Suprapubic skin (tissue), 4 donors: ENCODE data around the gene RGS6. TPM values are rescaled to one million over a fixed set of nuclear protein-coding genes. Genes with fewer than 3 reads are reported as not detected.

ENCODE experiments used
- DNase-seq, 2 donors: peaks; one replicate each; pipeline ENCODE4 v3.0.0-alpha.2; 2019; ENCODE audit warnings: low spot score in 2 of 2
- H3K27ac ChIP-seq: fragments of 200-600 bp; sonication (generic); one replicate; pipeline ENCODE4 v1.5.1; 2019
- H3K27me3 ChIP-seq: fragments of 200-600 bp; sonication (generic); one replicate; pipeline ENCODE4 v1.5.1; 2019
- H3K36me3 ChIP-seq: fragments of 200-600 bp; sonication (generic); one replicate; pipeline ENCODE4 v1.5.1; 2019
- H3K4me1 ChIP-seq: fragments of 200-600 bp; sonication (generic); one replicate; pipeline ENCODE4 v1.5.1; 2019
- H3K4me3 ChIP-seq: fragments of 200-600 bp; sonication (generic); one replicate; pipeline ENCODE4 v1.5.1; 2019; ENCODE audit warnings: mild to moderate bottlenecking
- H3K9me3 ChIP-seq: fragments of 200-600 bp; sonication (generic); one replicate; pipeline ENCODE4 v1.5.1; 2019
- EP300 ChIP-seq: sonication (generic); formaldehyde crosslinking; IDR thresholded peaks from one replicate; pipeline ENCODE4 v1.6.1; 2017; ENCODE audit warnings: antibody characterized with exemption
- POLR2A ChIP-seq, 2 donors: fragments of 450-650 bp; IDR thresholded peaks; one replicate each; pipeline ENCODE4 v1.6.1; 2017; ENCODE audit warnings: antibody characterized with exemption in 2 of 2, mild to moderate bottlenecking in 2 of 2, moderate library complexity in 2 of 2
- POLR2AphosphoS5 ChIP-seq, 3 donors: sonication (generic); formaldehyde crosslinking; IDR thresholded peaks; one replicate each; pipeline ENCODE4 v1.6.1; 2017; ENCODE audit warnings: antibody characterized with exemption in 3 of 3
- WGBS: methylation state at CpG from one replicate; pipeline ENCODE4 v1.1.5; 2018; 5-methylcytosine and 5-hydroxymethylcytosine counted together
- total RNA-seq, 4 donors: library from RNA; depleted of rRNA; stranded (reverse); fragments of >200 nt; gene quantifications; one replicate each; pipeline ENCODE4 v1.1.0, GENCODE V29; 2016
- TF ChIP-seq, protein P1 (sequence below), 2 donors: fragments of 200-600 bp in 1 of 2; fragments of 450-650 bp in 1 of 2; sonication (generic) in 1 of 2; IDR thresholded peaks; one replicate each; pipeline ENCODE4 v1.5.1; 2016 to 2019; ENCODE audit warnings: antibody characterized with exemption in 2 of 2, mild to moderate bottlenecking in 1 of 2, moderate library complexity in 1 of 2

The RGS6 gene
- total RNA-seq, 4 donors from 2014 or later, result 0.08 to 4.4 (median 1.0) TPM

DNA sequence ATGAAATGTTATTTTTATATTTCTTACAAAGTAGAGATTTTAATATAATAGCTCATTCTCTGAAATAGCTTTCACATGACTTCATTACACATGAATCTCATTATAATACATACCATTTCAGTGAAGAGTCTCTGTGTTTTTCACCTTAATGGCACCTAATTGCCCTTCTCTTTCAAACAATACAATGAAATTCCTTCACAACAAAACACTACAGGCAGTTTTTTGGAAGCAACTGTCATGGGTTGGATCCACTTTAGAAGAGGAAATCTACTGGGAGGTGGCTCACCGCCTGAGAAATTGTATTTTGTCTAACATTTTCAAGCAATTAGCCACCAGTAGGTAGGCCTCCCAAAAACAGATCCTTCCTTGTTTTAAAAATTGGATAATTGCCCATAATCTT lies 40.3 kb upstream of the RGS6 start:
- Histone ChIP-seq H3K36me3 (no peaks in the 10 kb centered on the region), H3K4me1 (no peaks in the 10 kb centered on the region), H3K27me3 (no peaks in the 10 kb centered on the region), H3K9me3 (peaks cover 8% of the 10 kb centered on the region), H3K4me3 (no peak overlapping the region), H3K27ac (no peak overlapping the region)
- TF ChIP-seq, protein P1, sequence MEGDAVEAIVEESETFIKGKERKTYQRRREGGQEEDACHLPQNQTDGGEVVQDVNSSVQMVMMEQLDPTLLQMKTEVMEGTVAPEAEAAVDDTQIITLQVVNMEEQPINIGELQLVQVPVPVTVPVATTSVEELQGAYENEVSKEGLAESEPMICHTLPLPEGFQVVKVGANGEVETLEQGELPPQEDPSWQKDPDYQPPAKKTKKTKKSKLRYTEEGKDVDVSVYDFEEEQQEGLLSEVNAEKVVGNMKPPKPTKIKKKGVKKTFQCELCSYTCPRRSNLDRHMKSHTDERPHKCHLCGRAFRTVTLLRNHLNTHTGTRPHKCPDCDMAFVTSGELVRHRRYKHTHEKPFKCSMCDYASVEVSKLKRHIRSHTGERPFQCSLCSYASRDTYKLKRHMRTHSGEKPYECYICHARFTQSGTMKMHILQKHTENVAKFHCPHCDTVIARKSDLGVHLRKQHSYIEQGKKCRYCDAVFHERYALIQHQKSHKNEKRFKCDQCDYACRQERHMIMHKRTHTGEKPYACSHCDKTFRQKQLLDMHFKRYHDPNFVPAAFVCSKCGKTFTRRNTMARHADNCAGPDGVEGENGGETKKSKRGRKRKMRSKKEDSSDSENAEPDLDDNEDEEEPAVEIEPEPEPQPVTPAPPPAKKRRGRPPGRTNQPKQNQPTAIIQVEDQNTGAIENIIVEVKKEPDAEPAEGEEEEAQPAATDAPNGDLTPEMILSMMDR (IDR thresholded peaks at IDR 0.05), result no peak
- no peak for TF ChIP-seq POLR2A (IDR thresholded peaks at IDR 0.05)
- TF ChIP-seq POLR2AphosphoS5 (IDR thresholded peaks at IDR 0.05), result no peak
- no peak for TF ChIP-seq EP300
- no peak for DNase-seq
- WGBS, result 57% methylated on average over 1 of the region's 1 CpG

DNA sequence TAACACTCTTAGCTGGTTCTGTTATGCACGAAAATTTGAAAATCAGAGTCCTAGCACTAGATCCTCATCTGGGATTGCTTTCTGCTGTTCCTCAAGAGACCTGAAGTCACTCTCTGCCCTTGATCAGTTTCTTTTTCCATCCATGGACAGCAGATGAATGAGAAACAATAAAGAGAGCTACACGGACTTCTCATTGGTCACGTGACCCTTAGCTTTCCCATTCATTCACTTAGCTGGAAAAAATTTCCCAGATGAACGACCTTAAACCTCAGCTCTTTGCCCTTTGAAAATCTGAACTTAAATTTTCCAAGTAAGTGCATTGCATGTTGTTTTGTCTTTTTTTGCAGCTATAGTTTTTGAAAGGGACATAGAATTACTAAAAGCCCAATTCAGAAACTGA lies 27.2 kb upstream of the RGS6 start:
- no peaks in the 10 kb centered on the region for H3K9me3 ChIP-seq
- DNase-seq, result no peak
- H3K27ac ChIP-seq, result no peak overlapping the region
- WGBS, result 47% methylated on average over 4 of the region's 4 CpGs
- TF ChIP-seq POLR2A (IDR thresholded peaks at IDR 0.05) (no peak), EP300 (no peak), POLR2AphosphoS5 (IDR thresholded peaks at IDR 0.05) (no peak)
- TF ChIP-seq, protein P1 (IDR thresholded peaks at IDR 0.05), result no peak
- H3K4me1 ChIP-seq, result no peaks in the 10 kb centered on the region
- no peaks in the 10 kb centered on the region for H3K36me3 ChIP-seq
- no peak overlapping the region for H3K4me3 ChIP-seq
- peaks cover 8% of the 10 kb centered on the region for H3K27me3 ChIP-seq

DNA sequence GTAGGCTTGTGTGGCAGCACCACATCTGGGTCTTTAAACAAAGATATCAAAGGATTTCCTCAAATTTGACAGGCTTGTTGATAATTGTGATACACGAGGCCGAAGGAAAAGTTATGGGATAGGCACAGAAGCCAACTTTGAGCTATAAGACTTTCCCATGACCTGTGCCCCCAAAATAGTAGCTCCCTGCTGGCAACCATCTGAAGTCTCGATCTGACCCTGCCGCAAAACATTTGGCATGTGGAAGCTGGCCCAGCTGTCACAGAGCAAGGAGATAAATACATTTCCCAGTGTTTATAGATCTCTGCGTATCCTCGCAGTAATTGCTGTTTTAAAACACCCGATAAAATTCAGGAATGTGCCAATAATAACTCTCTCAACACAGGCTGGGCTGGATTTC lies 26.4 kb upstream of the RGS6 start:
- DNase-seq, result no peak
- Histone ChIP-seq H3K4me1 (no peaks in the 10 kb centered on the region), H3K27ac (no peak overlapping the region), H3K9me3 (no peaks in the 10 kb centered on the region), H3K4me3 (no peak overlapping the region), H3K27me3 (peaks cover 8% of the 10 kb centered on the region), H3K36me3 (no peaks in the 10 kb centered on the region)
- 22% methylated on average over 6 of the region's 7 CpGs for WGBS
- TF ChIP-seq POLR2AphosphoS5 (IDR thresholded peaks at IDR 0.05) (no peak), POLR2A (IDR thresholded peaks at IDR 0.05) (no peak), EP300 (no peak)
- TF ChIP-seq, protein P1 (IDR thresholded peaks at IDR 0.05), result no peak

DNA sequence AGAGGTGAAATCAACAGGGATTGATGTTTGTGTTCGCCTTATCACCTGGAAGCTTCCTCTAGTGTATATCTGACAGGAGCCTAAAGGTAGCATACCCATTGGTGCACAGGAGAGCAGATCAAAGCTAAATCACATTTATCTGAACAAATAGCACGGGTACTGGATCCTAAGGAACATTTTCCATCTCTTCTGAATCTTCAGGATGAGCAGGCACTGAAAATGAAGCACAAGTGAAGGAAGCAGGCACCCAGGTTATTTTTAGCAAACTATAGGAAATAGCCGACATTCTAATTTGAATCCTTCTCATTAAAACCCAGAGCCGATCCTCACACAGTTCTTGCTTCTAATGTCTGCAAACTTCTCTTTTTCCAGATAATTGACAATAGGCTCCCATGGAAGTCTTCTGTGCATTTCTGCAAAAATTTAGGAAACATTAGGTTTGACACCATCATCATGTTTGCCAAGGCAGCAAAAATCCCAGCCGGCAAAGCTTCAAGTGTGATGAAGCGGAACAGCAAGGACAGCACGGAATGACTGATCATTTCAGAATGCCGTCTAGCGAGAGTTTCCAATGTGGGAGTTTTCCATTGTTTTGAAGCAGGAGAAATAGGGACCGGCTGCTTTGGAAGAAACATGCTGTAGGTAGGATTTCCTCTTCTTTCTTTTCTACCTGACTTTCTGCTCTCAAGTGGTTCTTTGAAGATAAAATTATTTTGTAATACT lies 24.3 kb upstream of the RGS6 start:
- Histone ChIP-seq H3K27me3 (peaks cover 8% of the 10 kb centered on the region), H3K36me3 (no peaks in the 10 kb centered on the region), H3K4me3 (no peak overlapping the region), H3K27ac (no peak overlapping the region), H3K4me1 (no peaks in the 10 kb centered on the region), H3K9me3 (no peaks in the 10 kb centered on the region)
- 68% methylated on average over 10 of the region's 10 CpGs for WGBS
- TF ChIP-seq EP300, result no peak
- no peak for TF ChIP-seq POLR2AphosphoS5 (IDR thresholded peaks at IDR 0.05)
- TF ChIP-seq, protein P1 (IDR thresholded peaks at IDR 0.05), result no peak
- no peak for TF ChIP-seq POLR2A (IDR thresholded peaks at IDR 0.05)
- DNase-seq, result no peak

DNA sequence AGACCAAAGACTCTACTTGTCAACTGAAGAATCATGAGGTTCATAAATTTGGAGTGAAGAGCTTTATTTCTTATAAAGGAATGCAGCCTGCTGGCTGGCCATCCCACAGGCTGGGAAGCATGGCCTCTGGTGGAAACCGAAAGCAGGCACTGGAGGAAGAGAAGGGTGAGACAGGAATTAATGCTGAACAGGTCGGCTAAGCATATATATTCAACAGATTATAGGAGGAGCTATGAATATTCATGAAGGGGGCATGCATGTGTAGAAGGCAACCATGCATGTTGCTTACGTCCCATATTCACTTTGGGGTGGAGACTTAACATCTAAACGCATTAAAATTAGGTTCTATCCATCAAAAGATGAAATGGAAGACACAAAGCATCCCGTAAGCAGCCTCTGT lies 20.6 kb upstream of the RGS6 start:
- 66% methylated on average over 5 of the region's 5 CpGs for WGBS
- no peaks in the 10 kb centered on the region for H3K9me3 ChIP-seq
- no peaks in the 10 kb centered on the region for H3K27me3 ChIP-seq
- no peak overlapping the region for H3K4me3 ChIP-seq
- no peaks in the 10 kb centered on the region for H3K4me1 ChIP-seq
- no peak overlapping the region for H3K27ac ChIP-seq
- DNase-seq, result no peak
- TF ChIP-seq POLR2AphosphoS5 (IDR thresholded peaks at IDR 0.05) (no peak), EP300 (no peak), POLR2A (IDR thresholded peaks at IDR 0.05) (no peak)
- TF ChIP-seq, protein P1 (IDR thresholded peaks at IDR 0.05), result no peak
- H3K36me3 ChIP-seq, result no peaks in the 10 kb centered on the region
